Fibroblast of skin of right biceps (primary cell): ENCODE results near the gene ZNF232.
"Not testable (repeated sequence)": the region's sequence is repeated elsewhere in the genome, so short reads cannot be mapped to it uniquely, and the experiment has no call there.

ENCODE experiments used
- DNase-seq: peaks from one replicate; pipeline ENCODE4 v3.0.0-alpha.2; 2013

ZNF232 gene

GRCh38 chr17:5096731-5097100 is 15.0 kb downstream of the ZNF232 start:
- no peak for DNase-seq

GRCh38 chr17:5092218-5093010 is 19.3 kb downstream of the ZNF232 start:
- DNase-seq, result peak; percentile 2

GRCh38 chr17:5080591-5080990 is 31.1 kb downstream of the ZNF232 start:
- DNase-seq, result no peak

GRCh38 chr17:5078106-5079028 is 33.3 kb downstream of the ZNF232 start, which contains the start of gene ZFP3:
Gene ZFP3 (plus strand): TSS chr17:5078467. CDS start chr17:5091505, 13,038 bp downstream.
- DNase-seq, result peak; percentile 83

- no peak for DNase-seq
These were observed 33.9 kb downstream of the ZNF232 start for GRCh38 chr17:5077781-5078105.

DNA sequence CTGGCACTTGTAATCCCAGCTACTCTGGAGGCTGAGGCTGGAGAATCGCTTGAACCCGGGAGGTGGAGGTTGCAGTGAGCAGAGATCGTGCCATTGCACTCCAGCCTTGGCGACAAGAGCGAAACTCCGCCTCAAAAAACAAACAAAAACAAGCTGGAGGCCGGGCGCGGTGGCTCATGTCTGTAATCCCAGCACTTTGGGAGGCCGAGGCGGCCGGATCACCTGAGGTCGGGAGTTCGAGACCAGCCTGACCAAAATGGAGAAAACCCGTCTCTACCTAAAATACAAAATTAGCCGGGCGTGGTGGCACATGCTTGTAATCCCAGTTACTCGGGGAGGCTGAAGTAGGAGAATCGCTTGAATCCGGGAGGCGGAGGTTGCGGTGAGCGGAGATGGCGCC is 34.4 kb downstream of the ZNF232 start:
- not testable (repeated sequence) for DNase-seq

GRCh38 chr17:5075472-5075871 is 36.2 kb downstream of the ZNF232 start:
- not testable (repeated sequence) for DNase-seq

DNA sequence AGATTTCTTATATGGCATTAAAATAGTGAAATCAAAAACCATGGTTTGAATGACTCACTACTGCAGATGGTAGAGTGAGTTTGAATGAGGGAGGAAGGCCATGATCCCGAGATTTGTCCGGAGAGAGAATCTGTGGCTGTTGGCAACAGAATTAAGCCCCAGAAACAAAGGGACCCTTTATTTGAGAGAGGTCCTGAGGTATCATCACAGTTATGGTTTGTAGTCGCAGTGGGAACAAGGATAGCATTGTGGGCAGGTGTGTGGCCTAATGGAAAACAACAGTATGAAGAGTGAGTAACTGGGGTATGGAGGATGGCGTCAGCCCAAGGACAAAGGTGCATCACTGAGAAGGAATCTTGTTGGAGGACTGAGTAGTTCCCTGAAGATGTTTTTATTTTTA is 42.0 kb downstream of the ZNF232 start:
- no peak for DNase-seq

DNA sequence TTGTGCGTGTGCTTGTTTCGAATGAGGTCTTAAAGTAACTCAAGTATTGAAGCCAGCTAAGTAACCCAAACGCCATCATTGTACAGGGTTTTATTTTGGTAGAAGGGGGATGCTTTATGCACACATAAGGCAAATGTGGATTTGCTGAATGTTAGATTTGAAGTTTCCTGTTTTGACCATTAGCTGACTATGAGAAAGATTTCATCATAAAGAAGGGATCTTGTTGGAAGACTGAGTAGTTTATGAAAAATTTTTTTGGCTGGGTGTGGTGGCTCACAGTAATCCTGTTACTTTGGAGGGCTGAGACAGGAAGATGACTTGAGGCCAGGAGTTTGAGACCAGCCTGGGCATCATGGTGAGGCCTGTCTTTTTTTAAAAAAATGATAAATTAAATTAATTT is 43.4 kb downstream of the ZNF232 start:
- no peak for DNase-seq

- no peak for DNase-seq
These were observed 46.4 kb downstream of the ZNF232 start for GRCh38 chr17:5065227-5065744.
